Skin of body (tissue), 2 donors: Measurements from ENCODE around the gene PPM1E. TPM values are rescaled to one million over a fixed set of nuclear protein-coding genes. Genes with fewer than 3 reads are reported as not detected.

Experiments
- DNase-seq: peaks from one replicate; lab custom pipeline; 2025; lab: John Stamatoyannopoulos, UW
- total RNA-seq: library from RNA; depleted of rRNA; stranded (reverse); fragments of >200 nt; gene quantifications from one replicate; pipeline ENCODE4 v1.2.3, GENCODE V29; 2014

The PPM1E gene
- total RNA-seq, 1 donor from 2014 or later: 0.89 TPM

- DNase-seq: no peak
Measured at GRCh38 chr17:58993311-58993710, 237.7 kb downstream of the PPM1E start.

GRCh38 chr17:58995247-58995940 lies 239.7 kb downstream of the PPM1E start:
- no peak for DNase-seq

GRCh38 chr17:58996968-58997367 lies 241.3 kb downstream of the PPM1E start:
- no peak for DNase-seq

GRCh38 chr17:58997756-58998553 lies 242.3 kb downstream of the PPM1E start:
- DNase-seq: no peak

- DNase-seq: no peak
Measured at GRCh38 chr17:58998871-58999270, 243.2 kb downstream of the PPM1E start.

GRCh38 chr17:58999500-58999899 lies 243.8 kb downstream of the PPM1E start:
- no peak for DNase-seq

- DNase-seq: no peak
Measured at GRCh38 chr17:59000022-59000421, 244.4 kb downstream of the PPM1E start.

GRCh38 chr17:59001158-59001814 lies 245.6 kb downstream of the PPM1E start:
- no peak for DNase-seq

GRCh38 chr17:59002126-59002525 lies 246.5 kb downstream of the PPM1E start:
- DNase-seq: no peak

- no peak for DNase-seq
Measured at GRCh38 chr17:59002848-59003247, 247.2 kb downstream of the PPM1E start.

GRCh38 chr17:59003860-59004259 lies 248.2 kb downstream of the PPM1E start:
- DNase-seq: no peak

- peak; percentile 44 for DNase-seq
Measured at GRCh38 chr17:59004338-59005111, 248.9 kb downstream of the PPM1E start.

GRCh38 chr17:59007995-59008394 lies 252.3 kb downstream of the PPM1E start:
- DNase-seq: no peak

GRCh38 chr17:59008737-59009136 lies 253.1 kb downstream of the PPM1E start:
- no peak for DNase-seq

GRCh38 chr17:59010026-59010425 lies 254.4 kb downstream of the PPM1E start:
- DNase-seq: no peak

- DNase-seq: no peak
Measured at GRCh38 chr17:59011975-59012374, 256.3 kb downstream of the PPM1E start.

- DNase-seq: no peak
Measured at GRCh38 chr17:59018019-59018418, 262.4 kb downstream of the PPM1E start.

- no peak for DNase-seq
Measured at GRCh38 chr17:59024916-59025315, 269.3 kb downstream of the PPM1E start.

GRCh38 chr17:59026176-59026939 lies 270.7 kb downstream of the PPM1E start:
- no peak for DNase-seq

- no peak for DNase-seq
Measured at GRCh38 chr17:59027750-59028149, 272.1 kb downstream of the PPM1E start.

- no peak for DNase-seq
Measured at GRCh38 chr17:59028328-59028727, 272.7 kb downstream of the PPM1E start.
